Calu3 (cell line): ENCODE measurements around the gene TP53I11. TPM values are rescaled to one million over a fixed set of nuclear protein-coding genes. Genes with fewer than 3 reads are reported as not detected.

Source experiments
- BruUV-seq: library from RNA; stranded (reverse); fragments of 400-500 nt; replicated peaks from 2 replicates; lab custom pipeline; 2021; lab: Mats Ljungman, UMichigan
- CTCF ChIA-PET: fragments of 300-600 bp; sonication (Branson Sonifier 250); formaldehyde crosslinking; loops from one replicate; lab custom pipeline; 2022; ENCODE audit warnings: antibody characterized with exemption; lab: Charles Lee
- DNase-seq: peaks from one replicate; pipeline ENCODE4 v3.0.0; 2022
- H3K27ac Mint-ChIP-seq: one replicate; pipeline ENCODE4 v1.8.0; 2022; ENCODE audit warnings: mixed read lengths; ENCODE audit not compliant: unreplicated experiment
- H3K27me3 Mint-ChIP-seq: one replicate; pipeline ENCODE4 v1.8.0; 2022; ENCODE audit warnings: mixed read lengths; ENCODE audit not compliant: unreplicated experiment
- H3K36me3 Mint-ChIP-seq: one replicate; pipeline ENCODE4 v1.8.0; 2022; ENCODE audit warnings: mild to moderate bottlenecking, moderate library complexity, mixed read lengths; ENCODE audit not compliant: insufficient read depth, unreplicated experiment
- H3K4me1 Mint-ChIP-seq: one replicate; pipeline ENCODE4 v1.8.0; 2022; ENCODE audit warnings: mild to moderate bottlenecking, low read depth, mixed read lengths; ENCODE audit not compliant: unreplicated experiment
- H3K4me3 Mint-ChIP-seq: one replicate; pipeline ENCODE4 v1.8.0; 2022; ENCODE audit warnings: mild to moderate bottlenecking, low read depth, moderate library complexity, mixed read lengths; ENCODE audit not compliant: unreplicated experiment
- H3K9me3 Mint-ChIP-seq: one replicate; pipeline ENCODE4 v1.8.0; 2022; ENCODE audit warnings: low read depth, mixed read lengths; ENCODE audit not compliant: unreplicated experiment
- intact Hi-C: fragments of 100-400 bp; cut with micrococcal nuclease; formaldehyde crosslinking; loops from one replicate; pipeline ENCODE4 v1.10.0; 2022; ENCODE audit not compliant: unreplicated experiment
- total RNA-seq: library from RNA; stranded (reverse); gene quantifications from 2 replicates; pipeline ENCODE4 v1.2.3, GENCODE V29; 2022
- TF ChIP-seq, protein P1 (sequence below): fragments of 200-600 bp; IDR thresholded peaks from one replicate; pipeline ENCODE4 v1.8.0; 2022; ENCODE audit warnings: antibody characterized with exemption; ENCODE audit not compliant: unreplicated experiment

TP53I11 gene
- total RNA-seq, 1 experiment from 2014 or later: 27.8 TPM

GRCh38 chr11:44969651-44970252, 19.1 kb upstream of the TP53I11 start:
- CTCF ChIA-PET: interaction anchor here (0.5 to 1.4 kb wide), 2 partner anchors 10 to 789 kb away, joined by 4 read pairs; no protein-coding TSS in a partner anchor
- no peak overlapping the region for H3K4me3 Mint-ChIP-seq
- no peak overlapping the region for H3K27ac Mint-ChIP-seq

DNA sequence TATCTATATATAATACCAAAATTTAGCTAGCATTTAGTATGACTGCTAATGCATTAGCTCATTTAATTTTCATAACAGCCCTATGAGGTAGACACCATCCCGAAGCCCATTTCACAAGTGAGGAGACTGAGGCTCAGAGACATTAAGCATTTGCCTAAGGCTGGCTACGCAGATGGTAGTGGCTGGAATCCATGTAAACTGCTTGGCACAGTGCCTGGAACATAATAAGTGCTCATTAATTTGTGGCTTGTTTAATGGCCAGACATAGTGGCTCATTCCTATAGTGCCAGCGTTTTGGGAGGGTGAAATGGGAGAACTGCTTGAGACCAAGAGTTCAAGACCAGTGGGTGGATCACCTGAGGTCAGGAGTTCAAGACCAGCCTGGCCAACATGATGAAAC, 17.8 kb upstream of the TP53I11 start:
- no peaks in the 10 kb centered on the region for H3K36me3 Mint-ChIP-seq
- H3K27ac Mint-ChIP-seq: no peak overlapping the region
- no peaks in the 10 kb centered on the region for H3K4me1 Mint-ChIP-seq
- peaks cover 30% of the 10 kb centered on the region for H3K27me3 Mint-ChIP-seq
- no peak for DNase-seq
- no TSS peak for BruUV-seq
- H3K4me3 Mint-ChIP-seq: no peak overlapping the region
- H3K9me3 Mint-ChIP-seq: no peaks in the 10 kb centered on the region
- TF ChIP-seq, protein P1, sequence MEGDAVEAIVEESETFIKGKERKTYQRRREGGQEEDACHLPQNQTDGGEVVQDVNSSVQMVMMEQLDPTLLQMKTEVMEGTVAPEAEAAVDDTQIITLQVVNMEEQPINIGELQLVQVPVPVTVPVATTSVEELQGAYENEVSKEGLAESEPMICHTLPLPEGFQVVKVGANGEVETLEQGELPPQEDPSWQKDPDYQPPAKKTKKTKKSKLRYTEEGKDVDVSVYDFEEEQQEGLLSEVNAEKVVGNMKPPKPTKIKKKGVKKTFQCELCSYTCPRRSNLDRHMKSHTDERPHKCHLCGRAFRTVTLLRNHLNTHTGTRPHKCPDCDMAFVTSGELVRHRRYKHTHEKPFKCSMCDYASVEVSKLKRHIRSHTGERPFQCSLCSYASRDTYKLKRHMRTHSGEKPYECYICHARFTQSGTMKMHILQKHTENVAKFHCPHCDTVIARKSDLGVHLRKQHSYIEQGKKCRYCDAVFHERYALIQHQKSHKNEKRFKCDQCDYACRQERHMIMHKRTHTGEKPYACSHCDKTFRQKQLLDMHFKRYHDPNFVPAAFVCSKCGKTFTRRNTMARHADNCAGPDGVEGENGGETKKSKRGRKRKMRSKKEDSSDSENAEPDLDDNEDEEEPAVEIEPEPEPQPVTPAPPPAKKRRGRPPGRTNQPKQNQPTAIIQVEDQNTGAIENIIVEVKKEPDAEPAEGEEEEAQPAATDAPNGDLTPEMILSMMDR: no peak
- intact Hi-C loops: no loop called here
- CTCF ChIA-PET: interaction anchor here (1.4 kb wide), 1 partner anchor 11 kb away, joined by 4 read pairs; no protein-coding TSS in a partner anchor

More at GRCh38 chr11:44969651-44970252, 19.1 kb upstream of the TP53I11 start:
- intact Hi-C loops: no loop called here
- no peaks in the 10 kb centered on the region for H3K9me3 Mint-ChIP-seq
- TF ChIP-seq, protein P1: no peak
- no peaks in the 10 kb centered on the region for H3K4me1 Mint-ChIP-seq
- no peak for DNase-seq
- no peaks in the 10 kb centered on the region for H3K36me3 Mint-ChIP-seq
- no TSS peak for BruUV-seq
- peaks cover 30% of the 10 kb centered on the region for H3K27me3 Mint-ChIP-seq

- intact Hi-C loops: no loop called here
- H3K27me3 Mint-ChIP-seq: peaks cover 26% of the 10 kb centered on the region
- no peak for DNase-seq
- no peak overlapping the region for H3K27ac Mint-ChIP-seq
- BruUV-seq: no TSS peak
- no peak overlapping the region for H3K4me3 Mint-ChIP-seq
- CTCF ChIA-PET: no interaction called here
- no peaks in the 10 kb centered on the region for H3K9me3 Mint-ChIP-seq
- H3K4me1 Mint-ChIP-seq: no peaks in the 10 kb centered on the region
- H3K36me3 Mint-ChIP-seq: no peaks in the 10 kb centered on the region
- TF ChIP-seq, protein P1: no peak
These were observed 17.3 kb upstream of the TP53I11 start for GRCh38 chr11:44967930-44968496.

- DNase-seq: no peak
- TF ChIP-seq, protein P1: no peak
- H3K27me3 Mint-ChIP-seq: peaks cover 14% of the 10 kb centered on the region
- no peaks in the 10 kb centered on the region for H3K36me3 Mint-ChIP-seq
- intact Hi-C loops: no loop called here
- CTCF ChIA-PET: no interaction called here
- no peak overlapping the region for H3K27ac Mint-ChIP-seq
- H3K9me3 Mint-ChIP-seq: no peaks in the 10 kb centered on the region
- BruUV-seq: no TSS peak
- H3K4me3 Mint-ChIP-seq: no peak overlapping the region
- H3K4me1 Mint-ChIP-seq: no peaks in the 10 kb centered on the region
These were observed 16.0 kb upstream of the TP53I11 start for GRCh38 chr11:44966694-44967093.
